Peyer's patch (tissue), 4 donors: ENCODE measurements around the gene PSMB5. TPM values are rescaled to one million over a fixed set of nuclear protein-coding genes. Genes with fewer than 3 reads are reported as not detected.
"Not testable (repeated sequence)": the region's sequence is repeated elsewhere in the genome, so short reads cannot be mapped to it uniquely, and the experiment has no call there.

Source experiments
- DNase-seq, 3 donors: peaks; one replicate each; pipeline ENCODE4 v3.0.0-alpha.2; 2017 to 2019
- H3K27ac ChIP-seq, 4 donors: fragments of 200-600 bp; sonication (generic); one replicate each; pipeline ENCODE4 v1.5.1; 2016 to 2019
- H3K27me3 ChIP-seq, 2 donors: fragments of 200-600 bp; sonication (generic); one replicate each; pipeline ENCODE4 v1.5.1; 2019
- H3K36me3 ChIP-seq, 3 donors: fragments of 200-600 bp; sonication (generic); one replicate each; pipeline ENCODE4 v1.5.1; 2016 to 2019
- H3K4me1 ChIP-seq, 4 donors: fragments of 200-600 bp; sonication (generic); one replicate each; pipeline ENCODE4 v1.5.1; 2016 to 2019
- H3K4me3 ChIP-seq, 4 donors: fragments of 200-600 bp; sonication (generic); 1 replicate in 3 of 4; 2 replicates in 1 of 4; pipeline ENCODE4 v1.5.1; 2016 to 2019; ENCODE audit warnings: mild to moderate bottlenecking in 1 of 4
- H3K9me3 ChIP-seq, 4 donors: fragments of 200-600 bp; sonication (generic); one replicate each; pipeline ENCODE4 v1.5.1; 2016 to 2019; ENCODE audit warnings: mild to moderate bottlenecking in 1 of 4
- CTCF ChIP-seq, 6 experiments: fragments of 450-650 bp in 4 of 6; fragments of 200-600 bp in 2 of 6; sonication (generic) in 1 of 6; IDR thresholded peaks; one replicate each; pipeline ENCODE4 v1.5.1; 2017 to 2019; ENCODE audit warnings: antibody characterized with exemption in 6 of 6, mild to moderate bottlenecking in 3 of 6, moderate library complexity in 1 of 6
- POLR2A ChIP-seq, 2 donors: fragments of 450-650 bp; IDR thresholded peaks; one replicate each; pipeline ENCODE4 v1.5.1; 2017; ENCODE audit warnings: antibody characterized with exemption in 2 of 2, mild to moderate bottlenecking in 2 of 2, moderate library complexity in 2 of 2
- total RNA-seq, 4 donors: library from RNA; depleted of rRNA; stranded (reverse); fragments of >200 nt; gene quantifications; one replicate each; pipeline ENCODE4 v1.1.0, GENCODE V29; 2016

PSMB5 gene
- total RNA-seq, 4 donors from 2014 or later = 49.6 to 116 (median 68.8) TPM

DNA sequence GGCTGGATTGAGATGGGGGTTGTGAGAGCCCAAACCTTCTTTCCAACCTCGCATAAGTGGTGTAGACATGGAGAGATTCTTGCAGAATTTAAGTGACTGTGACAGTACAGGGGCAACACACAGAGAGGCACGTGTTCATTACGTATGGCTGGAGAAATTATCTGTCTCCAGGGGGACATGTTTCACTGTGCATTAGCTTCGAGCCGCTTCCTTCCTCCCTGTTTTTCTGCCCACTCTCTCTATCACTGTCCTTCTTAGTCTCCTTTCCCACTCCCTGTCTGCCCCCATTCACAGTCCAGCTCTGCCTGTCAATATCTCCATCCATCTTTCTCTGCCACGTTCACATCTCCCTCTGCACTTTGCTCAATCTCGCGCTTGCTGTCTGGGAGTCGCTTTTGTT lies 13.3 kb downstream of the PSMB5 start:
- peaks cover 0 to 18% (median 0%) of the 10 kb centered on the region in 3 donors for H3K36me3 ChIP-seq
- H3K27me3 ChIP-seq = no peaks in the 10 kb centered on the region
- no peak for DNase-seq
- no peak overlapping the region for H3K4me3 ChIP-seq
- H3K9me3 ChIP-seq = no peaks in the 10 kb centered on the region
- H3K27ac ChIP-seq = no peak overlapping the region
- no peaks in the 10 kb centered on the region for H3K4me1 ChIP-seq
- TF ChIP-seq POLR2A (IDR thresholded peaks at IDR 0.05) (no peak), CTCF (IDR thresholded peaks at IDR 0.05) (no peak)

- Histone ChIP-seq H3K27ac (no peak overlapping the region), H3K36me3 (peaks cover 0 to 8% (median 0%) of the 10 kb centered on the region in 3 donors), H3K27me3 (no peaks in the 10 kb centered on the region), H3K4me1 (no peaks in the 10 kb centered on the region), H3K9me3 (no peaks in the 10 kb centered on the region), H3K4me3 (no peak overlapping the region)
- no peak for TF ChIP-seq POLR2A (IDR thresholded peaks at IDR 0.05)
- no peak for TF ChIP-seq CTCF (IDR thresholded peaks at IDR 0.05)
- no peak for DNase-seq
These were observed 14.3 kb downstream of the PSMB5 start for GRCh38 chr14:23020143-23021128.

- Histone ChIP-seq H3K27ac (no peak overlapping the region), H3K4me1 (no peaks in the 10 kb centered on the region), H3K27me3 (no peaks in the 10 kb centered on the region), H3K4me3 (no peak overlapping the region), H3K36me3 (no peaks in the 10 kb centered on the region), H3K9me3 (no peaks in the 10 kb centered on the region)
- DNase-seq = no peak
- TF ChIP-seq POLR2A (IDR thresholded peaks at IDR 0.05) (no peak), CTCF (IDR thresholded peaks at IDR 0.05) (no peak)
These were observed 16.6 kb downstream of the PSMB5 start for GRCh38 chr14:23018107-23018506.

DNA sequence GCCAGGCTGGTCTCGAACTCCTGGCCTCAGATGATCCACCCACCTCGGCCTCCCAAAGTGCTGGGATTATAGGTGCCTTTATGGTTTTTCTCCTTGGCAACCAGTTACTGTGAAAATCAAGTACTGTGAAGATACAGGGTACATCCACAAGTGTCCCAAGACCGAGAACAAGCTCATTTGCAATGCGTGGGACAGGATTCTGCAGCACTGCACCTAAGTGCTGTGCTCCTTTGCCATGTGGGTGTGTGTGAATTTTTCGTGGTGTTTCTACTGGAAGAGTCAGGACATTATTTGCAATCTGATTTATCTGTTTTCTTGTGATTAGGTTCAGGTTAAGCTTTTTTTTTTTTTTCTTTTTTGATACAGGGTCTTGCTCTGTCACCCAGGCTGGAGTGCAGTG lies 17.6 kb downstream of the PSMB5 start:
- no peak overlapping the region for H3K27ac ChIP-seq
- no peaks in the 10 kb centered on the region for H3K4me1 ChIP-seq
- H3K36me3 ChIP-seq = no peaks in the 10 kb centered on the region
- no peaks in the 10 kb centered on the region for H3K9me3 ChIP-seq
- no peak for DNase-seq
- no peak overlapping the region for H3K4me3 ChIP-seq
- no peak for TF ChIP-seq POLR2A (IDR thresholded peaks at IDR 0.05)
- TF ChIP-seq CTCF (IDR thresholded peaks at IDR 0.05) = no peak
- no peaks in the 10 kb centered on the region for H3K27me3 ChIP-seq

DNA sequence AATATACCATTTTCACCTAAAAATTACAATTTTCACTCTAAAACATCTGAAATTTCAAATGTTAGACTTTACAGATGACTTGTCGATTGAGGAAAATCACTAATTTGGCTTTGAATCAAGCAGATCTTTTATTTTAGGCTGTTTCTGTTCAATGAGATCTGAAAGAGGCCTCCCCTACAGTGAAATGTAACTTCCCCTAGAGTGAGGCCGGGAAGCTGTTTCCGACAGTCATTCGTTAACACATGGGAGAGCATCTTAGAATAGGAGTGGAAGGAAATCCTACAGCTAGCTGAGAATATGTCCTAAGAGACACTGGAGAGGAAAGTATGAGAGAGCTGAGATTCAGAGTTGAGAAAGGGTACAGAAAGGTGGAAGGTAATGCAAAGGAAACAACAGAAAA lies 19.1 kb downstream of the PSMB5 start:
- no peaks in the 10 kb centered on the region for H3K36me3 ChIP-seq
- H3K9me3 ChIP-seq = no peaks in the 10 kb centered on the region
- no peaks in the 10 kb centered on the region for H3K4me1 ChIP-seq
- H3K4me3 ChIP-seq = no peak overlapping the region
- no peaks in the 10 kb centered on the region for H3K27me3 ChIP-seq
- DNase-seq = no peak
- TF ChIP-seq CTCF (IDR thresholded peaks at IDR 0.05) (no peak), POLR2A (IDR thresholded peaks at IDR 0.05) (no peak)
- H3K27ac ChIP-seq = no peak overlapping the region

DNA sequence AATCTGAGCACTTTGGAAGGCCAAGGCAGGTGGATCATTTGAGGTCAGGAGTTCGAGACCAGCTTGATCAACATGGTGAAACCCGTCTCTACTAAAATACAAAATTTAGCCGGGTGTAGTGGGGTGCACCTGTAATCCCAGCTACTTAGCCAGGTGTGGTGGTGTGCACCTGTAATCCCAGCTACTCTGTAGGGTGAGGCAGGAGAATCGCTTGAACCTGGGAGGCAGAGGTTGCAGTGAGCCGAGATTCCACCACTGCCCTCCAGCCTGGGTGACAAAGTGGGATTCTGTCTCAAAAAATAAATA lies 21.0 kb downstream of the PSMB5 start:
- H3K4me3 ChIP-seq, H3K27ac ChIP-seq, DNase-seq, H3K9me3 ChIP-seq, H3K27me3 ChIP-seq, H3K4me1 ChIP-seq, H3K36me3 ChIP-seq: not testable (repeated sequence)
